DMS79 treated with DMSO at 0.1 percent for 48 hours (cell line): Measurements from ENCODE around the gene NUDT14.

Experiments used
- DNase-seq: peaks from one replicate; lab custom pipeline; 2025; lab: John Stamatoyannopoulos, UW

NUDT14 gene

GRCh38 chr14:105131241-105131640 is 49.9 kb downstream of the NUDT14 start:
- DNase-seq = peak; percentile 23

DNA sequence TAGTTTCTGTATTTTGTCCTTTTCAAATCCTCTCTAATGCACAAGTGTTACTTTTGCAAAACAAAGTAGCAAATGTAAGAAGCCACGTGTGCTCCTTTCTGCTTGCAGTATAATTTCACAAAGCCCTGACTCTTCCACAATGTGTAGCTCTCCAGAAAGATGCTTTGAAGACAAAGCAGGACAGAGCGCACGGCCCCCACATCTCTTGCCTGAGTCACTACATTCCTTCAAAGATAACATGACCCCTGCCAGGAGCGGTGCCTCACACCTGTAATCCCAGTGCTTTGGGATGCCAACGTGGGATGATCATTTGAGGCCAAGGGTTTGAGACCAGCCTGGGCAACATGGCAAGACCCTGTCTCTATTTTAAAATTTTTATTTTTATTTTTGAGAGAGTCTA is 53.1 kb downstream of the NUDT14 start:
- DNase-seq = no peak

DNA sequence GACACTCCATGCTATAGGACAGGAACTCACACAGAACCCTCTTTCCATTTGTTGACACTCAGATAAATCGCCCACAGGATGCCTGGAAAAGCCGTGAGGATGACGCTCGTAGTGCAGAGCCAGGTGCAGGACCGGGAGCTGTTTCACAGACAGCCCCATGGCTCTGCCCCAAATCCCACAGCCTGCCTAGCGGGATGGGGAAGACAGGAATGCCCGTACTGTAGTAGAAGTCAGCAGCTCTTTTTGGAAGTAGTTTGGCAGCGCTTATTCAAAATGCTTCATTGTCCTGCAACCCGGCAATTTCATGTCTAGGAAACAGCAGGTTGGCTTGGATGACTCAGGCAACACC is 54.2 kb downstream of the NUDT14 start:
- DNase-seq = no peak

DNA sequence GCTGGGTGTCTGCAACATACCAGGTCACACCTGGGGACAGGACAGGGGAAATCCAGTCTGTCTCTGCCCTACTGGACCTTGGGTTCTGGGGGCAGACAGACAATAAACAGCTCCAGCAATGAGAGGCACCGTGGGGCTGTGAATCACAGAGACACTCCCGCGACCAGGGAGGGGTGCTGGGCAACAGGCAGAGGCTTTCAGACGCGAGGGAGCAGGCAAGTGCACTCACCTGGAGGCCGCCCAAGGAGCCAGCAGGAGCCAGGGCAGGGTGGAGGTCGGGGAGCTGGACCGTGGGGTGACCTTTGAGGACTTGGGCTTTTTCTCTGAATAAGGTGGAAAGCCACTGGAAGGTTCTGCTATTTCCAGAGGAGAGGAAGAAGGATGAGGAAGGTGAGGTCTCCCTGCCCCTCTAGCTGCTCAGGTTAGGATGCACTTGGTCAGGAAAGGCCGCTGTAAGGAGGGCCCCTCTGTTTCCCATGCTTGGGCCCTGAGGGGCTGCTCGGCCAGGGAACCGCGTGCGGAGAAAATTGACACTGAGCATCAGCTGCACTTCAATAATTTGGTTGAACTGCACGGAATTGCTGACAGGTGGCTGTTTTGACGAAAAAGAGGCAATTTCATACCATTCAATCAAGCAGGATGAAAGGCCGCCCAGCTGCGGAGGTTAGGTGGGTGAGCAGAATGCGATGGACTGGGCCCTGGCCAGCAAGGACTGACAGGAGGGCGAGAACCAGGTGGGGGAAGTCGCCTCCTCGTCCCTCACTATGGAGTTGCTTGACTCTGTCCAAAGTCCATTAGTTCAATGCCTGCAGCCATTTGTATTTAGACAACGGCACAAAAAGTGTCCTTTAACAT is 54.8 kb downstream of the NUDT14 start:
- no peak for DNase-seq

DNA sequence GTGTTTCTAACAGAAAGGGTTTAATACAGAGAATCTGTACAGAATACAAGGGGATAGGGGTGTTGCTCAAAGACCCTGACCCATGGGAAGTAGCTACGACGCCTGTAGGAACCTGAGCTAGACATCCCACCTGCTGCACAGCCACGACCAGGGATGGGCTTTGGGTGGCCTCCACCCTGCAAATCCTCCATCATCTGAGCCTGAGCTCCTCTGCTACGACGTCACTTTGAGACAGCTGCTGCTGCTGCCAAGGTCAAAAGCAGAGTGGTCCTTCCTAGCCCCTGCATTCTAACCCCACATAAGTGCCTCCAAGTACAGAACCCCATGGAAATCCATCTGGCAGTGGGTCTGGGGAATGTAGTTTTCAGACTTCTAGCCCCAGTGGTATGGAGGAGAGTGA is 56.3 kb downstream of the NUDT14 start:
- no peak for DNase-seq

GRCh38 chr14:105123981-105124765 is 56.9 kb downstream of the NUDT14 start:
- no peak for DNase-seq

- no peak for DNase-seq
These were observed 57.9 kb downstream of the NUDT14 start for GRCh38 chr14:105123064-105123665.
